ENCODE results near the gene CCN2.
"Not testable (repeated sequence)": the region's sequence is repeated elsewhere in the genome, so short reads cannot be mapped to it uniquely, and the experiment has no call there.

CCN2 gene

GRCh38 chr6:131908787-131909186, 42.4 kb downstream of the CCN2 start:
- not testable (repeated sequence) for DNase-seq

GRCh38 chr6:131903734-131904133, 47.4 kb downstream of the CCN2 start:
- DNase-seq, result not testable (repeated sequence)

- not testable (repeated sequence) for DNase-seq
Observed at GRCh38 chr6:131901326-131901873, 49.8 kb downstream of the CCN2 start.

- no peak for DNase-seq
Observed at GRCh38 chr6:131900231-131900630, 50.9 kb downstream of the CCN2 start.

GRCh38 chr6:131898718-131899117, 52.5 kb downstream of the CCN2 start:
- DNase-seq, result no peak
